HL-60 (cell line): Measurements from ENCODE around the gene PLA2G4D.

ENCODE experiments used
- DNase-seq, 2 experiments: peaks; one replicate each; pipeline ENCODE4 v3.0.0-alpha.2; 2010 to 2020; ENCODE audit warnings: low read depth in 1 of 2, low spot score in 1 of 2
- H3K27ac ChIP-seq: fragments of 250-450 bp; sonication (Bioruptor Pico); replicated peaks from 2 replicates; pipeline ENCODE4 v1.5.1; 2020; ENCODE audit warnings: mild to moderate bottlenecking, moderate library complexity
- H3K27me3 ChIP-seq: fragments of 250-450 bp; sonication (Bioruptor Pico); 2 replicates; pipeline ENCODE4 v1.5.1; 2021; ENCODE audit warnings: mild to moderate bottlenecking, moderate library complexity; ENCODE audit not compliant: insufficient read depth, poor library complexity, severe bottlenecking
- H3K4me3 ChIP-seq: replicated peaks from 2 replicates; pipeline ENCODE4 v1.5.1; 2011; ENCODE audit warnings: mild to moderate bottlenecking, control low read depth, low read length; ENCODE audit not compliant: insufficient read depth
- GABPA ChIP-seq: IDR thresholded peaks from 2 replicates; pipeline ENCODE4 v1.6.1; 2012; ENCODE audit warnings: low read depth
- POLR2AphosphoS5 ChIP-seq: IDR thresholded peaks from 2 replicates; pipeline ENCODE4 v1.6.1; 2012; ENCODE audit warnings: low read depth
- REST ChIP-seq: IDR thresholded peaks from 2 replicates; pipeline ENCODE4 v1.6.1; 2012; ENCODE audit warnings: low read depth; ENCODE audit not compliant: insufficient replicate concordance
- SPI1 ChIP-seq: IDR thresholded peaks from 2 replicates; pipeline ENCODE4 v1.6.1; 2012; ENCODE audit warnings: low read depth, mild to moderate bottlenecking, borderline replicate concordance
- TF ChIP-seq, protein P1 (sequence below): IDR thresholded peaks from one replicate; pipeline ENCODE4 v1.5.1; 2011; ENCODE audit warnings: low read length, control low read depth, inconsistent platforms; ENCODE audit not compliant: insufficient read depth

PLA2G4D gene

DNA sequence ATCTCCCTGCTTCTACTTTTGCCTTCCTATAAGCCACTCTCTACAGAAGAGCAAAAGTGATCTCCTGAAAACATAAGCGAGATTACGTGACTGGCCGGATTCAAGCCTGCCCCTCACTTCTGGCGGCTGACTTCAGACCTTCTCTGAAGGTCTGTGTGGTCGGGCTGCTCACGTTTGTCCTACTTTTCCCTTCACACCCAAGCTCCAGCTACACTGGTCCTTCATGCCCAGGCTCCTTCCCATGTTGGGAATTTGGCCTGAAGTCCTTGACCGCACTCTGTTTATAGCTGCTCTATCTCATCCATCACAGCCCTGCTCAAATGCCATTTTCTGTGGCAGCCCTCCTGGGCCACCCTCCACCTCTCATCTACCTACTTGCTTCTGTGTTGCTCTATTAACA, 66.8 kb downstream of the PLA2G4D start:
- Histone ChIP-seq H3K27me3 (peaks cover 5% of the 10 kb centered on the region), H3K4me3 (no peak overlapping the region), H3K27ac (no peak overlapping the region)
- no peak for DNase-seq
- no peak for TF ChIP-seq SPI1
- TF ChIP-seq POLR2AphosphoS5: no peak
- no peak for TF ChIP-seq GABPA
- TF ChIP-seq REST: no peak
- TF ChIP-seq, protein P1, sequence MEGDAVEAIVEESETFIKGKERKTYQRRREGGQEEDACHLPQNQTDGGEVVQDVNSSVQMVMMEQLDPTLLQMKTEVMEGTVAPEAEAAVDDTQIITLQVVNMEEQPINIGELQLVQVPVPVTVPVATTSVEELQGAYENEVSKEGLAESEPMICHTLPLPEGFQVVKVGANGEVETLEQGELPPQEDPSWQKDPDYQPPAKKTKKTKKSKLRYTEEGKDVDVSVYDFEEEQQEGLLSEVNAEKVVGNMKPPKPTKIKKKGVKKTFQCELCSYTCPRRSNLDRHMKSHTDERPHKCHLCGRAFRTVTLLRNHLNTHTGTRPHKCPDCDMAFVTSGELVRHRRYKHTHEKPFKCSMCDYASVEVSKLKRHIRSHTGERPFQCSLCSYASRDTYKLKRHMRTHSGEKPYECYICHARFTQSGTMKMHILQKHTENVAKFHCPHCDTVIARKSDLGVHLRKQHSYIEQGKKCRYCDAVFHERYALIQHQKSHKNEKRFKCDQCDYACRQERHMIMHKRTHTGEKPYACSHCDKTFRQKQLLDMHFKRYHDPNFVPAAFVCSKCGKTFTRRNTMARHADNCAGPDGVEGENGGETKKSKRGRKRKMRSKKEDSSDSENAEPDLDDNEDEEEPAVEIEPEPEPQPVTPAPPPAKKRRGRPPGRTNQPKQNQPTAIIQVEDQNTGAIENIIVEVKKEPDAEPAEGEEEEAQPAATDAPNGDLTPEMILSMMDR: no peak

GRCh38 chr15:42024303-42024702, 70.1 kb downstream of the PLA2G4D start:
- TF ChIP-seq POLR2AphosphoS5 (no peak), SPI1 (no peak), GABPA (no peak)
- no peak overlapping the region for H3K27ac ChIP-seq
- DNase-seq: no peak
- H3K4me3 ChIP-seq: no peak overlapping the region
- H3K27me3 ChIP-seq: peaks cover 5% of the 10 kb centered on the region

DNA sequence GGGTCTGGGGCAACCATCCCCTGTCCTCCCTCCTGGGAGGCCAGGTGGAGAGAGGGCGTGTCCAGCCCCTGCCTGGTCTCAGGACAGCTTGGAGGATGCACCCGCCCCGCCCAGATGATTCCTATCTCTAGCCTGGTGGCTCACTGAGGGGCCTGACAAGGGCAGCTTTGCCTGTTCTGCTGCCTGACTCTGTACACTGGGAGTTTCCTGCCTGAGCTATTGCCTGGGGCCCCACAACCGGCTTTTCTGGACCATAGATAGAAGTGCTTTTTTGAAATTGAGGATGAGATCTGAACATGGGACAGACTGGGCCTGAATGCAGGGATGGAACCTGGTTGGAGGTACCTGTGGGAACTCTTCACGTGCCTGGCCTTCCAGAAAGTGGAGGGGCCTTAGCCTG, 72.8 kb downstream of the PLA2G4D start:
- H3K27ac ChIP-seq: no peak overlapping the region
- TF ChIP-seq SPI1 (no peak), POLR2AphosphoS5 (no peak), REST (no peak), GABPA (no peak)
- TF ChIP-seq, protein P1: no peak
- H3K4me3 ChIP-seq: no peak overlapping the region
- H3K27me3 ChIP-seq: peaks cover 4% of the 10 kb centered on the region
- DNase-seq: no peak

DNA sequence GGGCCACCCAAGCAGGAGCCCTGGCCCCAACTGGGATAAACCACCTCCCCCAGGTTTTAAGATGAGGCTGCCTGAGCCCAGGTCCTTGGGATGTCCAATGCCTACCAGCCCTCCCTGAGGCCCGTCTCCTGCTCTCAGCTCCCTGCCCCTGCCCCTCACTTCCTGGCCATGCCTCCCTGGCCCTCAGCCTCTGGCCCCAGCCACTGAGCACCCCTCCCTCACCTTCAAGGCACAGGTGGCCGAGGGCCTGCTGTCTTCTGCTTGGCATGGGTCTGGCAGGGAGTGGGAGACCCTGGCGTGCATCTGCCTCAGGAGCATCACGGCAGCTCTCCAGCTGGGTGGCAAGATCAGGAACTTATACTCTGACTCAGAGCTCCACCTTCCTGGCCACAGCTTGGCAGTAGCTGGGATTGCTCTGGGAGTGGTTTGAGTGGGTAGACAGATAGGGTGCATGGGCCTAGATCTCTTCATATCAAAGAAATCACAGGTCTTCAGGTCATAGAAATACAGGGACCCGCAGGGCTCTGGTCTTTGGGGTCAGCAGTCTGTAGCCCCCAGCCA, 73.6 kb downstream of the PLA2G4D start, which contains the start of gene PLA2G4E:
Gene PLA2G4E (minus strand): TSS at position 330 of the 561 bp plus-strand sequence. CDS start 12 bp downstream, at position 318.
- Histone ChIP-seq H3K27ac (no peak within 1 kb of the TSS), H3K27me3 (no peaks in the 10 kb centered on the region), H3K4me3 (no peak within 1 kb of the TSS)
- TF ChIP-seq, protein P1: no peak
- DNase-seq: no peak
